Uterus (tissue), 2 donors: ENCODE results near the gene CHEK2.

ENCODE experiments used
- POLR2A ChIP-seq, 2 donors: fragments of 450-650 bp; IDR thresholded peaks; one replicate each; pipeline ENCODE4 v1.6.1; 2016; ENCODE audit warnings: antibody characterized with exemption in 2 of 2, mild to moderate bottlenecking in 1 of 2, moderate library complexity in 1 of 2
- TF ChIP-seq, protein P1 (sequence below), 4 experiments: fragments of 200-600 bp in 2 of 4; fragments of 450-650 bp in 2 of 4; sonication (generic) in 2 of 4; IDR thresholded peaks; one replicate each; pipeline ENCODE4 v1.5.1; 2016 to 2019; ENCODE audit warnings: antibody characterized with exemption in 4 of 4, mild to moderate bottlenecking in 2 of 4, moderate library complexity in 1 of 4

- TF ChIP-seq, protein P1, sequence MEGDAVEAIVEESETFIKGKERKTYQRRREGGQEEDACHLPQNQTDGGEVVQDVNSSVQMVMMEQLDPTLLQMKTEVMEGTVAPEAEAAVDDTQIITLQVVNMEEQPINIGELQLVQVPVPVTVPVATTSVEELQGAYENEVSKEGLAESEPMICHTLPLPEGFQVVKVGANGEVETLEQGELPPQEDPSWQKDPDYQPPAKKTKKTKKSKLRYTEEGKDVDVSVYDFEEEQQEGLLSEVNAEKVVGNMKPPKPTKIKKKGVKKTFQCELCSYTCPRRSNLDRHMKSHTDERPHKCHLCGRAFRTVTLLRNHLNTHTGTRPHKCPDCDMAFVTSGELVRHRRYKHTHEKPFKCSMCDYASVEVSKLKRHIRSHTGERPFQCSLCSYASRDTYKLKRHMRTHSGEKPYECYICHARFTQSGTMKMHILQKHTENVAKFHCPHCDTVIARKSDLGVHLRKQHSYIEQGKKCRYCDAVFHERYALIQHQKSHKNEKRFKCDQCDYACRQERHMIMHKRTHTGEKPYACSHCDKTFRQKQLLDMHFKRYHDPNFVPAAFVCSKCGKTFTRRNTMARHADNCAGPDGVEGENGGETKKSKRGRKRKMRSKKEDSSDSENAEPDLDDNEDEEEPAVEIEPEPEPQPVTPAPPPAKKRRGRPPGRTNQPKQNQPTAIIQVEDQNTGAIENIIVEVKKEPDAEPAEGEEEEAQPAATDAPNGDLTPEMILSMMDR (IDR thresholded peaks at IDR 0.05): no peak
- TF ChIP-seq POLR2A (IDR thresholded peaks at IDR 0.05): no peak
Measured at GRCh38 chr22:28759861-28760560, 18.4 kb upstream of the CHEK2 start.
